HG02981 (cell line): ENCODE results near the gene NUP88.
A peak's percentile ranks its signal among the peaks of the same experiment; 100 is the strongest.
"Not testable (repeated sequence)": the region's sequence is repeated elsewhere in the genome, so short reads cannot be mapped to it uniquely, and the experiment has no call there.

Source experiments
- ATAC-seq: cut with Tn5 transposase; IDR thresholded peaks from one replicate; pipeline ENCODE4 v1.9.1; 2021; ENCODE audit warnings: mild to moderate bottlenecking, moderate library complexity; ENCODE audit not compliant: unreplicated experiment

NUP88 gene

GRCh38 chr17:5419356-5419958, at the start of gene NUP88:
Gene NUP88 (minus strand): TSS chr17:5419662. CDS start chr17:5419650, 12 bp downstream.
- peak; percentile 86 for ATAC-seq

- ATAC-seq = peak; percentile 8
Observed at GRCh38 chr17:5468075-5468473, 48.6 kb upstream of the NUP88 start.

GRCh38 chr17:5467416-5467815, 48.0 kb upstream of the NUP88 start:
- ATAC-seq = no peak

- ATAC-seq = no peak
Observed at GRCh38 chr17:5466295-5466694, 46.8 kb upstream of the NUP88 start.

- no peak for ATAC-seq
Observed at GRCh38 chr17:5464717-5465507, 45.5 kb upstream of the NUP88 start.

GRCh38 chr17:5446786-5447185, 27.3 kb upstream of the NUP88 start:
- no peak for ATAC-seq

GRCh38 chr17:5444209-5444608, 24.7 kb upstream of the NUP88 start:
- ATAC-seq = no peak

GRCh38 chr17:5443728-5444127, 24.3 kb upstream of the NUP88 start:
- no peak for ATAC-seq

- no peak for ATAC-seq
Observed at GRCh38 chr17:5439446-5439764, 19.9 kb upstream of the NUP88 start.

- ATAC-seq = peak; percentile 73
Observed at GRCh38 chr17:5438716-5439445, 19.4 kb upstream of the NUP88 start, which contains the start of gene C1QBP. Gene C1QBP (minus strand): TSS chr17:5439155. CDS start chr17:5439073, 82 bp downstream.

GRCh38 chr17:5437721-5438317, 18.4 kb upstream of the NUP88 start:
- no peak for ATAC-seq

GRCh38 chr17:5435781-5436315, 16.4 kb upstream of the NUP88 start:
- not testable (repeated sequence) for ATAC-seq

GRCh38 chr17:5434984-5435383, 15.5 kb upstream of the NUP88 start:
- ATAC-seq = no peak

GRCh38 chr17:5431949-5432556, 12.6 kb upstream of the NUP88 start:
- no peak for ATAC-seq

GRCh38 chr17:5431234-5431633, 11.8 kb upstream of the NUP88 start:
- ATAC-seq = not testable (repeated sequence)

- no peak for ATAC-seq
Observed at GRCh38 chr17:5430413-5430999, 11.0 kb upstream of the NUP88 start.

- no peak for ATAC-seq
Observed at GRCh38 chr17:5429191-5429887, 9.9 kb upstream of the NUP88 start.

GRCh38 chr17:5425826-5426225, 6.4 kb upstream of the NUP88 start:
- no peak for ATAC-seq

GRCh38 chr17:5424909-5425308, 5.4 kb upstream of the NUP88 start:
- ATAC-seq = no peak

- no peak for ATAC-seq
Observed at GRCh38 chr17:5422505-5422904, 3.0 kb upstream of the NUP88 start.
